22Rv1 (cell line): ENCODE data around the gene CAPN10.

Experiments
- ZFX ChIP-seq: fragments of 450-650 bp; IDR thresholded peaks from 2 replicates; pipeline ENCODE4 v1.6.1; 2017; ENCODE audit warnings: antibody characterized with exemption, borderline replicate concordance
- TF ChIP-seq, protein P1 (sequence below): fragments of 450-650 bp; IDR thresholded peaks from 2 replicates; pipeline ENCODE4 v1.5.1; 2017; ENCODE audit warnings: mild to moderate bottlenecking

DNA sequence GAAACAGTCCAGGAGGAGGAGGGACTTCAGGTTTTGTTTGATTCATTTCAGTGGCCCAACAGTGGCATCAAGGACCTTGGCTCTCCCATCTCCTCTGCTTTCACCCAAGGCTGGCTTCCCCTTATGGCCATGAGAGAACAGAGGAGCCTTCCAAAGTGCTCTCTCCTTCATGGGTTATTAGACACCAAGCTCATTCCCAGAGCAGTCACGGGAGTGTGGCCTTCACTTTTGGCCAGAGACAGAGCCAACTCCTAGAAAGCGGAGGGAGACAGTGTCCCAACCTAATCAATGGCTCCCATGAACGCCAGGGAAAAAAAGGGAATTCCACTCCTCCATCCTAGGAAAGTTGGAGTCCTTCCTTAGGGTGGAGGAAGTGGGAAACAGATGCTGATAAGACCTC lies 27.2 kb upstream of the CAPN10 start:
- TF ChIP-seq, protein P1, sequence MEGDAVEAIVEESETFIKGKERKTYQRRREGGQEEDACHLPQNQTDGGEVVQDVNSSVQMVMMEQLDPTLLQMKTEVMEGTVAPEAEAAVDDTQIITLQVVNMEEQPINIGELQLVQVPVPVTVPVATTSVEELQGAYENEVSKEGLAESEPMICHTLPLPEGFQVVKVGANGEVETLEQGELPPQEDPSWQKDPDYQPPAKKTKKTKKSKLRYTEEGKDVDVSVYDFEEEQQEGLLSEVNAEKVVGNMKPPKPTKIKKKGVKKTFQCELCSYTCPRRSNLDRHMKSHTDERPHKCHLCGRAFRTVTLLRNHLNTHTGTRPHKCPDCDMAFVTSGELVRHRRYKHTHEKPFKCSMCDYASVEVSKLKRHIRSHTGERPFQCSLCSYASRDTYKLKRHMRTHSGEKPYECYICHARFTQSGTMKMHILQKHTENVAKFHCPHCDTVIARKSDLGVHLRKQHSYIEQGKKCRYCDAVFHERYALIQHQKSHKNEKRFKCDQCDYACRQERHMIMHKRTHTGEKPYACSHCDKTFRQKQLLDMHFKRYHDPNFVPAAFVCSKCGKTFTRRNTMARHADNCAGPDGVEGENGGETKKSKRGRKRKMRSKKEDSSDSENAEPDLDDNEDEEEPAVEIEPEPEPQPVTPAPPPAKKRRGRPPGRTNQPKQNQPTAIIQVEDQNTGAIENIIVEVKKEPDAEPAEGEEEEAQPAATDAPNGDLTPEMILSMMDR = no peak
- no peak for TF ChIP-seq ZFX
